Transverse colon (tissue), 4 donors: ENCODE measurements around the gene PLCB1.

Experiments used
- CTCF ChIP-seq, 5 experiments: fragments of 200-600 bp in 3 of 5; fragments of 450-650 bp in 2 of 5; sonication (generic) in 3 of 5; IDR thresholded peaks; 1 replicate in 2 of 5; 2 replicates in 3 of 5; pipeline ENCODE4 v1.5.1; 2016 to 2017; ENCODE audit warnings: antibody characterized with exemption in 5 of 5, inconsistent platforms in 3 of 5, mild to moderate bottlenecking in 2 of 5, moderate library complexity in 1 of 5
- POLR2A ChIP-seq: fragments of 450-650 bp; IDR thresholded peaks from one replicate; pipeline ENCODE4 v1.6.1; 2016; ENCODE audit warnings: antibody characterized with exemption, mild to moderate bottlenecking, moderate library complexity
- POLR2AphosphoS5 ChIP-seq, 3 donors: sonication (generic); formaldehyde crosslinking; IDR thresholded peaks; one replicate each; pipeline ENCODE4 v1.6.1; 2016; ENCODE audit warnings: antibody characterized with exemption in 3 of 3

GRCh38 chr20:8811801-8812594, 679.9 kb downstream of the PLCB1 start:
- TF ChIP-seq CTCF (IDR thresholded peaks at IDR 0.05) (no peak), POLR2A (no peak), POLR2AphosphoS5 (IDR thresholded peaks at IDR 0.05) (no peak)
